HG03045 (cell line): Measurements from ENCODE around the gene DCUN1D1.
"Not testable (repeated sequence)": the region's sequence is repeated elsewhere in the genome, so short reads cannot be mapped to it uniquely, and the experiment has no call there.

Source experiments
- ATAC-seq: cut with Tn5 transposase; IDR thresholded peaks from one replicate; pipeline ENCODE4 v1.9.1; 2021; ENCODE audit warnings: mild to moderate bottlenecking, moderate library complexity; ENCODE audit not compliant: unreplicated experiment

DCUN1D1 gene

DNA sequence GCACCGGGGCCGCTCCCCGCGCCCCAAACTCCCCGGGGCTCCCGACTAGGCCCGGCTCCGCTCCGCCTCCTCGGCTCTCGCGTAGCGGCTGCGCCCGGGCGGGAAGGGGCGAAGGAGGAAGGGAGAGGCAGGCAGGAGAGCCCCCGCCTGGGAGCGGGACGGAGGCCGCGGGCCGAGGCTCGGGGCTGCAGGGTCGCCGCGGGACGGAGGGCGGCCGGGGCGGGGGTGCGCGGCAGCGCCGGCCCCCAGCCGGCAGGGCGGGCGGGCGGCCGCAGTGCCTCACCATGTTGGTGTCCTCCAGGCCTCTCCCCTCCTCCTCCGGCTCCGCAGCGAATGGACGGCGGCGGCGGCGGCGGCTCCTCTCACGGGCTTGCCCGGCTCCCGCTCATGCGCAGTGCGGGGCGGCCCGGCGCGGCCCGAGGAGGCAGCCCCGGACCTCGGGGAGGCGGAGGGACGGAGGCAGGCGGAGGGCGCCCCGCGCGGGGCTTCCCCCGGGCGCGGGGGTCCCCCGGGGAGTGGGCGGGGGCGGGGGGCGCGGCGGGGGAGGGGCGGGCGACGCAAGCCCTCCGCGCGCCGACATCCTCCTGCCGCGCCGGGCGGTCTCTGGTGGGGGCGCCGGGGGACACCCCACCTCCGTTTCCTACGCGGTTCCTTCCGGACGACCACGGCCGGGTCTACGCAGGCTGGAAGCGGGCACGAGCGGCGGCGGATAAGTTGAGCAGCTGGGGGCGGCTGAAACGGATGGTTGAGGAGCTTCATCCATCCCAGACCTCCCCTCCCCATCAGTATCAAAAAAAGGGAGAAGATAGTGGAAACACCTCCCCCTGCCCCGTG lies at the start of gene DCUN1D1:
TSS of gene DCUN1D1 (minus strand) at position 335 of the 834 bp plus-strand sequence. CDS start at position 286, 49 bp downstream.
- ATAC-seq, result peak; percentile 93

DNA sequence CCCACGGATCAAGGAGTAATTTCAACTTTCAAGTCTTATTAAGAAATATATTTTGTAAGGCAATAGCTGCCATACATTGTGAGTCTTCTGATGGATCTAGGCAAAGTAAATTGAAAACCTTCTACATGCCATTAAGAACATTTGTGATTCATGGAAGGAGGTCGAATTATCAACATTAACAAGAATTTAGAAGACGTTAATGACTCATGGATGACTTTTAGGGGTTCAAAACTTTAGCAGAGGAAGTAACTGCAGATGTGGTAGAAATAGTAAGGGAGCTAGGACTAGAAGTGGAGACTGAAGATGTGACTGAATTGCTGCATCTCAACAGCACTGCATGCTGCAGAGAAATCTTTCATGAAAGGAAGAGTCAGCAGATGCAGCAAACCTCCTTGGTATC lies 48.1 kb upstream of the DCUN1D1 start:
- ATAC-seq, result no peak

DNA sequence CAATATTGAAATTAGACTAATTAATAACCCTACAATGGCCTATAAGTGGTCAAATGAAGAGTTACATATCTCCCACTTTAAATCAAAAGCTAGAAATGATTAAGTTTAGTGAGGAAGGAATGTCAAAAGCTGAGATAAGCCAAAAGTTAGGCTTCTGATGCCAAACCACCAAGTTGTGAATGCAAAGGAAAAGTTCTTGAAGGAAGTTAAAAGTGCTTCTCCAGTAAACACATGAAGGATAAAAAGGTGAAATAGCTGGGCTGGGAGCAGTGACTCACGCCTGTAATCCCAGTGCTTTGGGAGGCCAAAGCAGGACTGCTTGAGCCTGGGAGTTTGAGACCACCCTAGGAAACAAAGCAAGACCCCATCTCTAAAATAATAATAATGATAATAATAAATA lies 46.9 kb upstream of the DCUN1D1 start:
- no peak for ATAC-seq

DNA sequence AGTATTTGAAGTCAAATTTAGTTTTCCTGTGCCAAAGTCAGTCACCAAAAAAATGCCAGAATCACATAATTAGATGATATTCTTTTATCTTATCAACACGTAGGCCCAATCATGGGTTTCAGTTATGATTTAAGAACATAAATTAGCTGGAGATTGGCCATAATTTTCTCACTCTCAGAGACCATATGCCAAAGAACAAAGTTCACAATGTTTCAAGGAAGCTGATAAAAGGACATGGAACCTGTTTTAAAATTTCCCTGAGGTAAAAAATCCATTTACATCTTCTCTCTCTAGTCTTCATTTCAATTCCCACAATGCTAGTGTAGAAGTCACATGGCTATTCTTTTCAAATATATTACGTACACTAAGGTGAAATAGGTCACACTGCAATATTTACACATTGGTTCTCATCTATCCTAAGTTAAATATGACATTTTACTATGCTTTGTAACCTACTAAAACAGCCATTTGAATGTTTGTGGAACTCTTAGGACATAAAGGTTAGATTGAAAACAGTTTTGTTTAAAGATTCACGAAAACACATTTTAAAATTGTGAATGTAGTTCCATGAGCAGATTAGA lies 42.7 kb upstream of the DCUN1D1 start:
- no peak for ATAC-seq

DNA sequence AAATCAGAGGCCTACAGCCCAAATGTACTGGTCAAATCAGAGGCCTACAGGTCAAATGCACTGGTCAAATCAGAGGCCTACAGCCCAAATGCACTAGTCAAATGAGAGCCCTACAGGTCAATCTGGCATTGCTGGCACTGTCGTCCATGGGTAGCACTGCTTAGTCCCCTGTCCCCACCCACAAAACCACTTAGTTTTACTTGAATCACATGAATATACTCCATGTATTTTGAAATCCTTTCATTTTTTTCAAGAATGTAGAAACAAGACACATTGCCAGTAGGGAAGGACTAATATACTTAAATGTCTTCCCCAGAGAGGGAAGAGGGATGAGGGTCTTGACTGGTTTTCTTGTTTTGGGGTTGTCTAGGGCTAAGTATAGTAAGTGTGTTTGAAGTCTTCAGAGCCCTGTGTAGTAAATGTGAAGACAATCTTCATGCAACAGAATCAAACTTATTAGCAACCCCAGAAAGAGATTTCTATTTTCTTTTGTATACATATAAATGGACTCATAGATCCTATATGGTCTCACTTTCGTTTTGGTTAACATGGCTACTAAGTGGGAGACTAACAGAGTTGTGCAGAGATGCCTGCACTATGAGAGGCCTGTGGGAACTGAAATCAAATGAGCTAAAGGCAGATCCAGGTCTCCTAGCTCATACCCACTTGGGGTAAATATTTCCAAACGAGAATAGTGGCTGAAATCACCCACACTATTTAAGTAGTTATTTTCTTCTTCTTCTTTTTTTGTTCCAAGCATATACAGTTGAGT lies 38.3 kb upstream of the DCUN1D1 start:
- no peak for ATAC-seq

DNA sequence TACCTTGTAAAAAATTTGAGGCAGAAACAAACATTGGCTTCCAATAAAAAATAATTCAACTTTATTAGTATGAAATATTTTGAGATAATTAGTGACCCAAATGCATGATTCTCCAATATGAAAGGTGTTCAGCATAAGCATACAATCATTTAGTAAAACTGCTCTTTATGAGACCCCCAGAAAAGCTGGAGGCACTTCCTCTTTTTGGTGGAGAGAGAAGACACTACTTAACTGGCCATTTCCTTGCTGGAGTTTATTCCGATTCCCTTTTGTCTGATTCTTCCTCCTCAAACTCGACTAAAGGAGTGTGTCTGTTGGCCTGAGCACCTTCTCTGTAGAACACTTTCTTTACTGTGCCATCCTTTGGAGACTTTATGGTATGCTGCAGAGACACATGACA lies 34.8 kb upstream of the DCUN1D1 start:
- ATAC-seq, result no peak

DNA sequence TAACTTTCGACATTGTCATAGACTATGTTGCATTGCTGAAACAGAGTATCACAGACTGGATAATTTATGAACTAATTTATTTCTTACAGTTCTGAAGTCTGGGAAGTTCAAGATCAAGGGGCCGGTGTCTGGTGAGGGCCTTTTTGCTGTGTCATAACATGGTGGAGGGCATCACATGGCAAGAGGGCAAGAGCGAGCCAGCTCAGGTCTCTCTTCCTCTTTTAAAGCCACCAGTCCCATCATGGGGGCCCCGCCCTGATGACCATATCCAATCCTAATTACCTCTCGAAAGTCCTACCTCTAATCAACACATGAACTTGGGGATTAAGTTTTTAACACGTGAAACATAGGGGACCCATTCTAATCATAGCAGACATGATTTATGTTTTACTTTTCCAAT lies 33.5 kb upstream of the DCUN1D1 start:
- ATAC-seq, result no peak

DNA sequence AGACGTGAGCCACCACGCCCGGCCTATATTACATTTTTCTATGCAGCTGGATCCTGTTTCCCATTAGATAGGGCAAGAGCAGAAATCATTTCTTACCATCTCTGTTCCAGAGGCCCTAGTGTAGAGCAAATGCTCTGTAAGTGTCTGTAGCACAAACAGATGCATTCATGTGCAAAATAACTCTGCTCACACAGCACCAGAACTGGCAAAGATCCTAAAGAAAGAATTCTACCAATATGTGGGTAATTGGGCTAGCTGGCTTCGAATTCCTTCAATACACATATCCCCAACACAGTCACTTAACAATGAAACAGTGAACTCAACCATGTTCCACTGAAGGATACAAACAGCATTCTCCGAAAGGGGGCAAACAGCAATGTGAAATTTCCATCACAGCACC lies 32.7 kb upstream of the DCUN1D1 start:
- ATAC-seq, result no peak

DNA sequence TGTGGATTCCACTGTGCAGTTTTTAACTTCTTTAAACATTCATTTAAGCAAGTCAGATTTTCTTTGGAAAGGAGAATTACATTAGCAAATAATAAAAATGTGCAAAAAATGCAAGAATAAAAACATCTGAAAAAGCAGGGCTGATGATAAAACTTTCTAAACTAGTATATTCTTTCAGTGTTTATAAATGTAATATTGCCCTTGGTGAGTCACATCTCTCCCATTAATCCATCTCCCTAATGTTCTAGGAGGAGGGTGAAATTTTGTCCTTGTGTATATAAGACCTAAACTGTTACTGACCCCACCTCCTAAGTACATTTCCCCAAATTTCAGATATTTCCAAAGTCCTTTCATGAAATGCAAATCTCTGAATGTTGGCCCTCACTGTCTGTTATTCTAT lies 28.5 kb upstream of the DCUN1D1 start:
- no peak for ATAC-seq

DNA sequence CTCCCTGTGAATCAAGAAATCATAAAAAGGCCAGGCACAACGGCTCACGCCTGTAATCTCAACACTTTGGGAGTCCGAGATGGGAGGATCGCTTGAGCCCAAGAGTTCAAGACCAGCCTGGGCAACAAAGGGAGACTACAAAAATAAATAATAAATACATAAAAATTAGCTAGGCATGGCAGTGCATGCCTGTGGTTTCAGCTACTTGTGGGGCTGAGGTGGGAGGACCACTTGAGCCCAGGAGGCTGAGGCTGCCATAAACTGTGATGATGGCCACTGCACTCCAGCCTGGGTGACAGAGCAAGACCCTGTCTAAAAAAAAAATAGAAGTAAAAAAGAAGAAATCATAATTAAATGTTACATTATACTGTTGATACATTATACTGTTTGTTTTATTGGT lies 28.0 kb upstream of the DCUN1D1 start:
- no peak for ATAC-seq

DNA sequence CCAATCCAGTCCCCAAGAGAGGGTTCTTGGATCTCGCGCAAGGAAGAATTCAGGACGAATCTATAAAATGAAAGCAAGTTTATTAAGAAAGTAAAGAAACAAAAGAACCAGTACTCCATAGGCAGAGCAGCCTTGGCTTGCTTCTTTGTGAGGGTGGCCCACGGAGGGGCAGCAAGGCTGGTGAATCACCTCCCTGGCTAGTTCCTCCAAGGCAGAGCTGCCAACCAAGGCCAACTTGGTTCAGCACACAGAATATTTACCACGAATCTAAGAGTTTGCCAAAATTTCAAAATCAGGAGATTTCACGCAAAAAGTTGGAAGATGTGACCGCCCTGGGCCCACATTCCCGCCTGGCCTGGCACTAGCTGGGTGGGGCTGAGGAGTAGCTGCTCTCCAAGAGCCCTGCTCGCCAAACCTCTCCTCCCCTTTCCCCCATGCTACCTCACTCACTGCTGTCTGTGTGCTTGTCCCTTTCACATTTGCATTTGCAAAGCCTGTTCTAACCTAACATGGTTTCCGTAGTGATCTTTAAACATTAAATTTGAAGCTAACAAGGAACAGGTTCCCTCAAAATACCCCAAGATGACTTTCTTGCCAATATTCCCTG lies 26.2 kb upstream of the DCUN1D1 start:
- ATAC-seq, result no peak

DNA sequence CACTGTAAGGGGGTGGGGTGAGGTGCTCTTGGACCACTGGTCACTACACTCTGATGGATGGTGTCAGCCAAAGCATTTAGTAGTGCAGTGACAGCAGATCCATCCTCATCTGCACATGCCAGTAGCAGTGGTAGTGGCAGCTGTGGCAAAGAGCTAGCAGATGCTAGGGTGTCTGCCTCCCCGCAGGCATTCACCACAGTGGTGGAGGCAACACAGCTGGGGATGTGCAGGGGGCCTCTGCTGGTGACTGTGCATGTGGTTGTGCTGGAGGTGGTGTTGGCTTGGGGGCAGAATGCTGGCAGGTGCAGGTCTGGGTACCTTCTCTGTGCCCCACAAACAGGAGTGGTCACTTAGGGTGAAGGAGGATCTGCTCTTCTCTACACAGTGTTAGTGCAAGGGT lies 19.4 kb upstream of the DCUN1D1 start:
- no peak for ATAC-seq

DNA sequence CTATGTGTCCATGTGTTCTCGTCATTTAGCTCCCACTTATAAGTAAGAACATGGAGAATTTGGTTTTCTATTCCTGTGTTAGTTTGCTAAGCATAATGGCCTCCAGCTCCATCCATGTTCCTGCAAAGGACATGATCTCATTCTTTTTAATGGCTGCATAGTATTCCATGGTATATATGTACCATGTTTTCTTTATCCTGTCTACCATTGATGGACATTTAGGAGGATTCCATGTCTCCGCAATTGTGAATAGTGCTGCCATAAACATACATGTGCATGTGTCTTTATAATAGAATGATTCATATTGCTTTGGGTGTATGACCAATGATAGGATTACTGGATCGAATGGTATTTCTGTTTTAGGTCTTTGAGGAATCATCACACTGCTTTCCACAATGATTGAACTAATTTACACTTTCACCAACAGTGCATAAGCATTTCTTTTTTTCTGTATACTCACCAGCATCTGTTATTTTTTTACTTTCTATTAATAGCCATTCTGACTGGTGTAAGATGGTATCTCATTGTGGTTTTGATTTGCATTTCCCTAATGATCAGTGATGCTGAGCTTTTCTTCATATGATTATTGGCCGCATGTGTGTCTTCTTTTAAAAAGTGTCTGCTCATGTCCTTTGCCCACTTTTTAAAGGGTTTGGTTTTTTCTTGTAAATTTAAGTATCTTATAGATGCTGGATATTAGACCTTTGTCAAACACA lies 13.3 kb upstream of the DCUN1D1 start:
- not testable (repeated sequence) for ATAC-seq

DNA sequence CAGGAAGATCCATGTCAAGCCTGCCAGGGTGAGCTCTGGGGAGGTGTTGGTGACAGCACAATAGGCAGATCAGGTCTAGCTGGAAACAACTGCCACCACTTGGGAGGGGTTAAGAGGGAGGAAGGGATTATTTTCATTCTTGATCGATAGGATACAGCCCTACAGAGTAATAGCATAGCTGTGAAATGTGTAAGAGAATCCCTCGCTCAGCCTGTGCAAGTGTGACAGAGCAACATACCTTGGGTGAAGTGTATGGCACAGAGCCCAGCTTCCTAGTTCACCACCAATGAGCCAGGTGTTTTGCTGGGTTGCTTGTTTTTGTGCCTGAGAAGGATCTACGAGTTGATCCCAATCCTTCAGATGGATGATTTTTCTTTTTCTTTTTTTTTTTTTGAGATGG lies 9.2 kb upstream of the DCUN1D1 start:
- ATAC-seq, result no peak

DNA sequence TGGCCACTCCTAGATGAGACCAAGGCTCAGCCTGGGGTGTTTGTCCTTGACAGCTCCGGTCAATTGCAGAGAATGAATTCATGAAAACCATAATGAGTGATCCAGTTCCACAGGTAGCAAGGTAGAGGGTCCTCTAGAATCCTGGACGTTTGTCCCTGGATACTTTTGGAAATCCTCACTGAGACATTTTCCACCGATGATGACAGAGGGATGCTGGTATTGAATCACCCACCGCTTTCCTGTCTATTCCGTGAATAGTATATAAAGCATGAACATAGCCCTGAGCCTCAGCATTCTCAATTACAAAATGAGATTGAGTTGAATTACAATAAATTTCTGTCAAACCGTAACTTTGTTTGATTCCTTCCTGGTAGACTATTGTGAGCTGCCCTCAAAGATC lies 5.7 kb upstream of the DCUN1D1 start:
- ATAC-seq, result no peak

DNA sequence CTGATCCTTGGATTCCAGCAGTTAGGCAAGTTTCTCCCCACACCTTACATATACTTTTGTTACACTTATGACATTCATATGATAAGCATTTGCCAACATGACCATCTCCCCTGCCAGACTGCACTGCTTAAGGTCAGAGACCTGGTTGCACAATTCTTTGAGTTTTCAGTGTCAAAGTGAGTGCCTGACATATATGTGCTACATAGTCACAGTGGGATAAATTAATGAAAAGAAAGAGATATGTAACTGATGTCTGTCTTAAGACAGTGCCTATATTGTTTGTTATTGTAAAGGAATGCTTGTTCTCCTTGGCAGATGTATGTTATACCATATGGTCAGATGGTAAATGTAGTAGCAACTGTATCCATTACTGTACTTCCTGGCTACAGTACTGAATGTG lies 3.5 kb upstream of the DCUN1D1 start:
- ATAC-seq, result no peak

DNA sequence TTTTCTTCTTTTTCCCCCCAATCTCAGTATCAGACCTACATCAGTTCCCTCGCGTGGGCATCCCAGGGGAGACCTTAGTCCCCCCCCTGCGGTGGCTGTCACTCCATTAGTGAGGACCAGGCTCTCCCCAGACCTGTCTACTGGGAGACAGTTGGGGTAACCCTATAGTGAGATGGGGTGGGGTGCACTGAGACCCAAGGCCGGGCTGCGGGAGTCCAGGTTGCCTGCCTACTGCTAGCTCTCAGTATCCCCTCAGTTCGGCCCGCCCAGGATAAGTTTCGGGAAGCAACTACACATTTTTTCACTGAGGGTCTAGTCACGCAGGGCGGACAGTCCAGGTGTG lies 671 bp upstream of the DCUN1D1 start:
- no peak for ATAC-seq

DNA sequence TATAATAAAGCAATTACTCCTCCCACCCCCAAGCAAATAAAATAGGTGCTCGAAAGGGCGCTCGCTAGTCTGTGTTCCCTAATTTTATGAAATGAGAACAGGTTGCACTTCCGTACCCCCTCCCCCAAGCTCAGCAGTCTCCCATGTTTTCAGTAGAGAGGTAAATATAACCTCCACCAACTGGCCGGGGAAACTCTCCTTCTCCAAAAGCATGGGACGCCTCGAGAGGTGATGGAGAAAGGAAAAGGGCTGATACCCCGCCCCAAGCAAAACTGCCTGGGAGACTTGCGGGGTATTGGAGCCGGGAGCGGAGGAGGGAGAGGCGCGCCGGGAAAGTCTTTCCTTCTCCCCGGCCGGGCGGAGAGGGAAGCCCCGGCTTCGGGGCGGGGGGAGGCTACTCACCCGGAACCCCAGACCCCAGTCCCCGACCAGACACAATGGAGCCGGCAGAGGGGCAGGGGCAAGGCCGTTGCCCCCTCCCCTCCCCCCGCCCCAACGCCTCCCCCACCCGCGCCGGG lies 605 bp downstream of the DCUN1D1 start:
- ATAC-seq, result peak; percentile 17

DNA sequence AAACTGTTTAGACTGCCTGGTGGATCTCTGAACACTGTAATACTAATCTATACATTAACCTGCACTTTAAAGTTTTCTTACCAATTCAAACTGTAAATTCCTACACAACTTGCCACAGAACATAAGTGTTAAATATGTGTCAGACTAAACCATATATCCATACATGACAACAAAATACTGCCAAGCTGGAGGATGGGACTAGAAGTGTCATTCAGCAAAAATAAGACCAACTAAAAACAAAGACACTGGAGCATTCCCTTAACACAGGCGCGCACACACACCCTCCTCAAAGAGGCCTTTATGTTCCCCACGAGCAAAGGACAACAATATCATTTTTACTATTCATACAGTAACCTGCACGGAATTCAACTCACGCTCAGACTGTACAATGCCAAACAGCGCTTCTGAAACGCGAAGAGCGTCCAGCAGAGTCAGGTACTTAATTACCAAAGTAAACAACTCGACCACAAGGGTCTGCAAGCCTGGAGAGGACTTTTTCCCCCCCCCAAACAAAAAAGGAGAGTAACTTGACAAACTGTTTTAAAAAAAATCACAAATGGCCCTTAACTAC lies 1.1 kb downstream of the DCUN1D1 start:
- ATAC-seq, result no peak

DNA sequence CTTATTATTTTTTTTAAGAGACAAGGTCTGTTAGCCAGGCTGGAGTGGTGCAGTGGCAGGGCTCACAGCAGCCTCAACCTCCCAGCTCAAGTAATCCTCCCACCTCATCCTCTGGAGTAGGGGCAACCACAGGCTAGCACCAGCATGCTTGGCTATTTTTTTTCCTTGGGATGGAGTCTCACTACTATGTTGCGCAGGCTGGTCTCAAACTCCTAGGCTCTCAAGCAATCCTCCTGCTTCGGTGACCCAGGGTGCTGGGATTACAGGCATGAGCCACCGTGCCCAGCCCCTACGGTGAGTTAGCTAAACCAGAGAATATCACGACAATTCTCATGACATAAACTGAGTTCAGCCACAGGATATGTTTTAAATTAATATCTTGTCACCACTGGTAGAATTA lies 2.0 kb downstream of the DCUN1D1 start:
- no peak for ATAC-seq
